ENCODE results near the gene APOBEC3G.
"Not testable (repeated sequence)": the region's sequence is repeated elsewhere in the genome, so short reads cannot be mapped to it uniquely, and the experiment has no call there.

The APOBEC3G gene

GRCh38 chr22:39077026-39077840 is at the start of gene APOBEC3G:
Gene APOBEC3G, plus strand, starts transcription at chr22:39077275. Its CDS starts 87 bp downstream, at chr22:39077362.
- not testable (repeated sequence) for DNase-seq (ENCODE audit: low spot score)

- no peak for DNase-seq (ENCODE audit: low spot score)
Measured at GRCh38 chr22:39027717-39028116, 49.4 kb upstream of the APOBEC3G start.

GRCh38 chr22:39028281-39028680 is 48.8 kb upstream of the APOBEC3G start:
- no peak for DNase-seq (ENCODE audit: low spot score)

- DNase-seq (ENCODE audit: low spot score): no peak
Measured at GRCh38 chr22:39029227-39029626, 47.8 kb upstream of the APOBEC3G start.

GRCh38 chr22:39030705-39031104 is 46.4 kb upstream of the APOBEC3G start:
- DNase-seq (ENCODE audit: low spot score): no peak

GRCh38 chr22:39031434-39032295 is 45.4 kb upstream of the APOBEC3G start:
- DNase-seq (ENCODE audit: low spot score): not testable (repeated sequence)

GRCh38 chr22:39037071-39037470 is 40.0 kb upstream of the APOBEC3G start:
- DNase-seq (ENCODE audit: low spot score): not testable (repeated sequence)

- DNase-seq (ENCODE audit: low spot score): no peak
Measured at GRCh38 chr22:39039306-39040126, 37.6 kb upstream of the APOBEC3G start.

- not testable (repeated sequence) for DNase-seq (ENCODE audit: low spot score)
Measured at GRCh38 chr22:39040155-39040537, 36.9 kb upstream of the APOBEC3G start.

GRCh38 chr22:39040538-39041296 is 36.4 kb upstream of the APOBEC3G start, which contains the start of gene APOBEC3F:
Gene APOBEC3F, plus strand, starts transcription at chr22:39040864. Its CDS starts 97 bp downstream, at chr22:39040961.
- DNase-seq (ENCODE audit: low spot score): peak; percentile 21

- DNase-seq (ENCODE audit: low spot score): no peak
Measured at GRCh38 chr22:39041908-39042307, 35.2 kb upstream of the APOBEC3G start.

- not testable (repeated sequence) for DNase-seq (ENCODE audit: low spot score)
Measured at GRCh38 chr22:39043063-39043462, 34.0 kb upstream of the APOBEC3G start.

GRCh38 chr22:39045136-39045535 is 31.9 kb upstream of the APOBEC3G start:
- not testable (repeated sequence) for DNase-seq (ENCODE audit: low spot score)

- not testable (repeated sequence) for DNase-seq (ENCODE audit: low spot score)
Measured at GRCh38 chr22:39049486-39049885, 27.6 kb upstream of the APOBEC3G start.

- not testable (repeated sequence) for DNase-seq (ENCODE audit: low spot score)
Measured at GRCh38 chr22:39051844-39052495, 25.1 kb upstream of the APOBEC3G start.

- DNase-seq (ENCODE audit: low spot score): no peak
Measured at GRCh38 chr22:39055658-39056057, 21.4 kb upstream of the APOBEC3G start.

- not testable (repeated sequence) for DNase-seq (ENCODE audit: low spot score)
Measured at GRCh38 chr22:39061290-39061689, 15.8 kb upstream of the APOBEC3G start.

- DNase-seq (ENCODE audit: low spot score): not testable (repeated sequence)
Measured at GRCh38 chr22:39061951-39062350, 15.1 kb upstream of the APOBEC3G start.

GRCh38 chr22:39063904-39064303 is 13.2 kb upstream of the APOBEC3G start:
- not testable (repeated sequence) for DNase-seq (ENCODE audit: low spot score)
